Psoas muscle (tissue), 8 donors: ENCODE measurements around the gene EHMT1. TPM values are rescaled to one million over a fixed set of nuclear protein-coding genes. Genes with fewer than 3 reads are reported as not detected.
A peak's percentile ranks its signal among the peaks of the same experiment; 100 is the strongest.

Experiments
- ATAC-seq, 4 donors: fragments of 200-7000 bp; cut with Tn5 transposase; one replicate each; pipeline ENCODE4 v1.9.1; 2020; ENCODE audit warnings: moderate library complexity in 3 of 4, mild to moderate bottlenecking in 2 of 4
- DNase-seq, 2 donors: peaks; one replicate each; pipeline ENCODE4 v3.0.0-alpha.2; 2020
- H3K27ac ChIP-seq: fragments of 200-600 bp; one replicate; pipeline ENCODE4 v1.8.0; 2022
- H3K27me3 ChIP-seq, 3 donors: fragments of 200-600 bp in 1 of 3; one replicate each; pipeline versions ENCODE4 v1.6.1 to v1.8.0; 2013 to 2022; ENCODE audit warnings: low read length in 2 of 3, mild to moderate bottlenecking in 2 of 3, moderate library complexity in 1 of 3; ENCODE audit not compliant: insufficient read depth in 3 of 3
- H3K36me3 ChIP-seq, 2 donors: fragments of 200-600 bp in 1 of 2; one replicate each; pipeline versions ENCODE4 v1.6.1 to v1.8.0; 2013 to 2022; ENCODE audit warnings: low read depth in 1 of 2, mild to moderate bottlenecking in 1 of 2, moderate library complexity in 1 of 2; ENCODE audit not compliant: insufficient read depth in 1 of 2
- H3K4me1 ChIP-seq: fragments of 200-600 bp; one replicate; pipeline ENCODE4 v1.8.0; 2022
- H3K4me3 ChIP-seq: fragments of 200-600 bp; one replicate; pipeline ENCODE4 v1.8.0; 2022; ENCODE audit warnings: mild to moderate bottlenecking
- H3K9me3 ChIP-seq: fragments of 200-600 bp; one replicate; pipeline ENCODE4 v1.8.0; 2022
- WGBS, 3 donors: extraction: QIAGEN DNeasy Blood & Tissue Kit; methylation state at CpG; one replicate each; pipeline versions ENCODE4 v1.1.6 to v1.1.7; 2013; 5-methylcytosine and 5-hydroxymethylcytosine counted together
- intact Hi-C, 2 donors: fragments of 100-400 bp; cut with DNase I; formaldehyde crosslinking; loops; one replicate each; pipeline versions ENCODE4 v1.11.0 to v1.14.2; 2022
- long read RNA-seq, 2 donors: library from polyadenylated mRNA; unstranded; transcript quantifications; one replicate each; pipeline ENCODE4 v2.0.0, GENCODE V29; 2021
- polyA plus RNA-seq, 3 donors: library from polyadenylated mRNA; stranded (reverse); fragments of 200-250 nt; gene quantifications; one replicate each; pipeline ENCODE4 v1.2.3, GENCODE V29; 2013
- total RNA-seq, 4 donors: library from RNA; stranded (reverse); fragmentation: NEBNext Ultra II Directional in 2 of 4; extraction: Animal tissue kit (Norgen Biotek cat#: 25700) in 2 of 4; gene quantifications; one replicate each; pipeline versions ENCODE4 v1.2.1 to v1.2.4, GENCODE V29; 2021 to 2023
- TF ChIP-seq, protein P1 (sequence below): fragments of 200-600 bp; IDR thresholded peaks from one replicate; pipeline ENCODE4 v1.8.0; 2022; ENCODE audit warnings: antibody characterized with exemption
- donor health status: healthy with polysubstance abuse.
- donor health status: DM: no; HTN: no; CAD: no; lungs with moderate emphysema.
- donor health status: Bipolar disorder and iron deficiency.
- donor health status: healthy.
- donor health status: DM: yes; HTN: yes; CAD: no.
- donor health status: DM: no; HTN: no; CAD: no.
- donor health status: DM: no; HTN: no; CAD: no.
- donor health status: DM: yes; HTN: yes; CAD: no.

EHMT1 gene
- 10 to 100 TPM; 29.2 to 49.6 (median 38.5) TPM for total RNA-seq
- polyA plus RNA-seq: 10 to 100 TPM; 29.0 to 31.2 (median 29.6) TPM
- long read RNA-seq, donor 1, full-length matches to known transcripts: 5 of 31 reads
- long read RNA-seq, donor 1, partial matches to known transcripts: 13 of 31 reads
- long read RNA-seq, donor 1, other reads (novel, unspliced or antisense): 13 of 31 reads
- long read RNA-seq, donor 2, full-length matches to known transcripts: 13 of 91 reads
- long read RNA-seq, donor 2, partial matches to known transcripts: 36 of 91 reads
- long read RNA-seq, donor 2, other reads (novel, unspliced or antisense): 42 of 91 reads

GRCh38 chr9:137618105-137619067 is at the start of gene EHMT1:
EHMT1 (plus strand) TSS chr9:137619005; CDS start chr9:137619029, 24 bp downstream.
- intact Hi-C loops: no loop called here
- Histone ChIP-seq H3K4me1 (peaks cover 35% of the 10 kb centered on the region), H3K27me3 (no peaks in the 10 kb centered on the region), H3K27ac (peak within 1 kb of the TSS; percentile 95), H3K4me3 (peak within 1 kb of the TSS; percentile 75), H3K9me3 (no peaks in the 10 kb centered on the region), H3K36me3 (peaks cover 6 to 38% of the 10 kb centered on the region in 2 donors)
- DNase-seq (peak; percentile 88 to 94), ATAC-seq (peak; percentile 86 to 92 (median 90))
- WGBS, 3 donors: 1% methylated on average over 65 to 94 of the region's 94 CpGs
- TF ChIP-seq, protein P1, sequence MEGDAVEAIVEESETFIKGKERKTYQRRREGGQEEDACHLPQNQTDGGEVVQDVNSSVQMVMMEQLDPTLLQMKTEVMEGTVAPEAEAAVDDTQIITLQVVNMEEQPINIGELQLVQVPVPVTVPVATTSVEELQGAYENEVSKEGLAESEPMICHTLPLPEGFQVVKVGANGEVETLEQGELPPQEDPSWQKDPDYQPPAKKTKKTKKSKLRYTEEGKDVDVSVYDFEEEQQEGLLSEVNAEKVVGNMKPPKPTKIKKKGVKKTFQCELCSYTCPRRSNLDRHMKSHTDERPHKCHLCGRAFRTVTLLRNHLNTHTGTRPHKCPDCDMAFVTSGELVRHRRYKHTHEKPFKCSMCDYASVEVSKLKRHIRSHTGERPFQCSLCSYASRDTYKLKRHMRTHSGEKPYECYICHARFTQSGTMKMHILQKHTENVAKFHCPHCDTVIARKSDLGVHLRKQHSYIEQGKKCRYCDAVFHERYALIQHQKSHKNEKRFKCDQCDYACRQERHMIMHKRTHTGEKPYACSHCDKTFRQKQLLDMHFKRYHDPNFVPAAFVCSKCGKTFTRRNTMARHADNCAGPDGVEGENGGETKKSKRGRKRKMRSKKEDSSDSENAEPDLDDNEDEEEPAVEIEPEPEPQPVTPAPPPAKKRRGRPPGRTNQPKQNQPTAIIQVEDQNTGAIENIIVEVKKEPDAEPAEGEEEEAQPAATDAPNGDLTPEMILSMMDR: no peak

GRCh38 chr9:137569609-137570203 is 49.1 kb upstream of the EHMT1 start:
- no peak overlapping the region for H3K27ac ChIP-seq
- WGBS, 3 donors: 97 to 100% (median 99%) methylated on average over 5 of the region's 5 CpGs
- TF ChIP-seq, protein P1: no peak
- no peak overlapping the region for H3K4me3 ChIP-seq
- no peak for ATAC-seq
- no peaks in the 10 kb centered on the region for H3K27me3 ChIP-seq
- H3K9me3 ChIP-seq: no peaks in the 10 kb centered on the region
- H3K36me3 ChIP-seq: peaks cover 0 to 51% of the 10 kb centered on the region in 2 donors
- H3K4me1 ChIP-seq: no peaks in the 10 kb centered on the region
- intact Hi-C loops: no loop called here
- DNase-seq: no peak

- H3K4me1 ChIP-seq: peaks cover 4% of the 10 kb centered on the region
- ATAC-seq (no peak), DNase-seq (no peak)
- intact Hi-C loops: no loop called here
- TF ChIP-seq, protein P1: no peak
- WGBS, 3 donors: 87 to 97% (median 94%) methylated on average over 3 of the region's 3 CpGs
- H3K9me3 ChIP-seq: no peaks in the 10 kb centered on the region
- peaks cover 0 to 56% of the 10 kb centered on the region in 2 donors for H3K36me3 ChIP-seq
- no peak overlapping the region for H3K4me3 ChIP-seq
- no peak overlapping the region for H3K27ac ChIP-seq
- H3K27me3 ChIP-seq: no peaks in the 10 kb centered on the region
Observed at GRCh38 chr9:137570566-137570965, 48.2 kb upstream of the EHMT1 start.

DNA sequence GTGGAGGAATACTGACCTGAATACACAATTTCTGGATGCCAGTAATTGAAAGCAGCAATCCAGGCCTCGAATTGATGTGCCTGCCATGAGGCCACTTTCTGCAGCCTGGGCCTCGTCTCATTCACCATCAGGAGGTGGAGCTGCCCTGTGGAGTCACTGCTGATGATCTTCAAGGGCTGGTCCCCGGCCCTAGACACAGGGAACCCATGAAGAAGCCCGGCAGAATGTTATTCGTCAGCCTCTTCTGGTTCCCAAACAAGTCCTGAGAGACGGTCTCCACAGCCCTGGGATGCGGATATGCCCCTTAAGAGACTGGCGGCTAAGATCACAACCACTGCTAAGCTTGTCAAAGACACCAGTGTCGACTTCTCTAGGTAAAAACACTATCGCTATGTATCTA is 44.6 kb upstream of the EHMT1 start:
- Histone ChIP-seq H3K4me3 (no peak overlapping the region), H3K4me1 (peaks cover 28% of the 10 kb centered on the region), H3K36me3 (peaks cover 0 to 65% of the 10 kb centered on the region in 2 donors), H3K27ac (no peak overlapping the region), H3K9me3 (no peaks in the 10 kb centered on the region), H3K27me3 (no peaks in the 10 kb centered on the region)
- DNase-seq (no peak), ATAC-seq (no peak)
- whole genome bisulfite sequencing, 3 donors: 88 to 90% (median 89%) methylated on average over 10 of the region's 10 CpGs
- TF ChIP-seq, protein P1: no peak
- intact Hi-C loops: no loop called here
